Activated CD4-positive, alpha-beta T cell treated with anti-CD3 and anti-CD28 coated beads, Interleukin-2, amount 50 U/mL, for 24 hours (primary cell): Measurements from ENCODE around the gene NF1.
"Not testable (repeated sequence)": the region's sequence is repeated elsewhere in the genome, so short reads cannot be mapped to it uniquely, and the experiment has no call there.

Source experiments
- DNase-seq, 2 donors: peaks; one replicate each; pipeline ENCODE4 v3.0.0-alpha.2; 2020; ENCODE audit warnings: low read depth in 1 of 2, low spot score in 1 of 2

NF1 gene

GRCh38 chr17:31293581-31293980 is 198.8 kb downstream of the NF1 start:
- no peak for DNase-seq

DNA sequence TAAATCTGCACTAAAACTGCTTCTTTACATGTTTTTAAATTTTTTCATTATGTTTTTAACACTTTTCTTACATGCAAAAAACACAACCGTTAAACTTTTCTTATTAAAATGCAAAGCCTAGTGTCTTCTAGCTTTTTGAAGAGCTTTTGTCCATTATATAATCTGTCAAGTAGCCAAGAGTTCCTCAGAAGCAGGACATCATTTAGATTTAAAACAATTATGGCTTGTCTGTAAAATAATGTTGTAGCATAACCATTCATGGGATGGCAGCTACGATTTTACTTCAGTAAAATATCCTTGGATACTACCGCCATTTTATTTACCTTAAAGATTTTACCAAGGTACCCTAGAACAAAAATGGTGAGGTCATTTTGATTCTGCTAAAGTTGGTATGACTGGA is 199.5 kb downstream of the NF1 start:
- no peak for DNase-seq

DNA sequence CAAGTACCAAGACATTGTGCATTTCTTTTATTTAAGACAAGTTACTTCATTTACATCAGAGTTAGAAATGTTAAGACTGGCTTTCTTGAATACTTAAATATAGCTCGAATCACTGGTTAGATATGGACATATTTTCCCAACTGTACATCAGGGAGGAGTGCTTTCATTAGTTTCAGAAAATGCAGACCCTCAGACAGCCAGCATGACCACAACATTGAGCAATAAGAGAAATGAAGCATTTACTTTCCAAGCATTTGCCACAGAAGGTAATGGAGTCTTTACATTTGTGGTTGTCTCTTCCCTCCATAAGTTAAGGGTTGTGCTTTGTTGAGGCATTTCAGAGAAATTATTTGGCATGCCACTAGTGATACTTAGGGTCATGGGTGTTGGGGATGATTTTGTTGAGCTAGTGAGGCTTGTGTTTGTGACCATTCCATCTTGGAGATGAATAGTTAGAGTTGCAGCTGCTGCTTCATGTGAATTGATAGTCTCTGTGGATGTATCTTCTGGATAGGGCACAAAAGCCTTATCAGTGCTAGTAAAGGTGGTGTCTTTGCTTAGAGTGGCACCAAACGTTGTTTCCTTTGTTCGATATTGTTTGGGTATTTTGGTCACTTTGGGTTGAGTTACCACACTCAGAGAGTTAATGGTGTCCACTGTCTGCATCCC is 200.2 kb downstream of the NF1 start:
- no peak for DNase-seq

GRCh38 chr17:31295489-31295871 is 200.7 kb downstream of the NF1 start:
- no peak for DNase-seq

DNA sequence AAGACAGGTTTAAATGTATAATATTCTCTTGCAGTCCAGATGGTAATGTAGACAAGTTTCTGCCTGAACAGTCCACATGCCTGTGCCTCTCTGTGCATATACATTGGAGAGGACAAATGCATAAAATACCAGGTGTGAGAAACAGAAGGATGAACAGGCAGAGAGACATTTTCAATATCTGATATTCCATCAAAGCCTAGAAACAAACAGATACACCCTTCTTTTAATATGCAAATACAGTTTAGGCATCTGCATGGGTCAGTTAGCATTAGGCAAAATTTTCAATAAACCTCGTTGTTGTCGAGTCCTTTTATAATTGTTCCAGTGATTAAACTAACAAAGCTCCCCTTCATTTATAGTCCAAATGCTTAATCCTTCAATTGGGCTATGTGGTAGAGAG is 201.4 kb downstream of the NF1 start:
- no peak for DNase-seq

DNA sequence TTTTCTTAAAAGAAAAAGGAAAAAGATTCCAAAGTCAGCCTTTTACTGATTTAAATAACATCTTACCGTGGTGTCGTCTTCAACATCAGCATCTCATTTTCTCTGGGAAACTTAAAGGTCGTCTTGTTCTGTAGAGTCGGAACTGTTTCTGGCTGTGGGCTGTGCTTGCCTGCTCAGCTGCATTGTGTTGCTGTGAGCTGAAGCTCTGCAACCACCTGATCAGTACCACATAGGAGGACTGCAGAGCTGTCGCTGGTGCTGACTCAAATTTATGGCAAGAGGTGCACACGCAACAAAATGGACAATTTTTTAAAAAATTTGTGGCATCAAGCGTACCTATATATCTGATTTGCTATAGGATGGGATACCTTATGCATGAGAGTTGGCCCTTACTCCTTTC is 202.3 kb downstream of the NF1 start, which contains the start of gene OMG:
OMG (minus strand) TSS at position 150 of the 400 bp plus-strand sequence. CDS start 908 bp downstream, outside the sequence.
- DNase-seq, result no peak

DNA sequence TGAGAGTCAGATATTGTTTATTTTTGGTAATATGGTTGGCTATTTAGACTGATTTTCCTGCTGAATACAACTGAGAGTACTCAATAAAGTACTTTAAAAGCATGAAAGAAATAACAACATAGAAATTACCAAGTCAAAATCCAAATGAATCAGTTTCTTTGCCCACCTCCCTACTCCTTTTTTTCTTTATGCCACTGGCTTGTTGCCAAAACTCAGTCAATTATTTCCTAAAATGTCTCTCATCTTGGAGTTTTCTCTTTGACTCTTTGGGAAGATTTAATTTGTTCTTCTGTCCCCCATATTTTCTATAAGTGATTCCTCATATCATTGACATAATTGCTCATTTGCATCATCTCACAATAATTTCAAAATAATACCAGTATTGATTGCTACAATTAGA is 204.8 kb downstream of the NF1 start:
- no peak for DNase-seq

- DNase-seq, result no peak
Measured at GRCh38 chr17:31307640-31308039, 212.9 kb downstream of the NF1 start.

DNA sequence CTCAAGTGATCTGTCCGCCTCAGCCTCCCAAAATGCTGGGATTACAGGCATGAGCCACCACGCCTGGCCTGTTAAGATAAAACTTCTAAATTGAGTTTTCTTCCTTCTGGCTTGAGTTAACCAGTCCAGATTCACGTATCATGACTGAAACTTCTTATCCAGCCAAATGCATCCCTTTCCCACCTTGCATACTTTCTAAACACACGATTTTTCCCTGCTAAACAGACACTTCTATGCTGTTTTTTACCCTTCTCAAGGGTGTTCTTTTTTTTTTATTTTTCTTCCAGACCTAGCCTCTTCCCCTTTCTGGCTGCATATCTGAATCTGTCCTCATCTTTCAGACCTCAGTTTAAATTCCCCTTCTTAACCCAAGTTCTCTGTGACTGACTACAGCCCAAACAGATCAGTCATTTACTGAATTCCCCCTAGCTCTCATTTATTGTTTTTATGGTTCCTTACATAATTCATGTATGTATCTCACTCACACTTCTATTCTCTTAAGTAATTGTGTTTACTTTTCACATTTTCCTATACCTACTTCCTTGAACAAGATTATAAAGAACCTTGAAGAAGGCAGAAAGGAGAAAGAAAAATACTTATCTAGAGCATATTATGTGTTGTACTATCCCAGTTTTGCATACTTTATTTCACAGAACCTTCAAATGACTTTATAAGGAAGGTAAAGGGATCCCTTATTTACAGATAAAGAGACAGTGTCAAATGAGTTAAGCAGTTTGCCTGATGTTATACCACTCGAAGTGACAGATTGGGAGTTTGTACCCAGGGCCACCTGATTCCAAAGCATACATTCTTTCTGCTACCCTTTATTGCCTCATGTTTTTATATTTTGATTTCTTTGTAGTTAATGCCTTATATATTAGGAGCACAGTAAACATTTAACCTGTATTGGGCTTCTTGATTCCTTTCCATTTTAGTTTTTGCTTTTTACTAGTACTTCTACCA is 213.9 kb downstream of the NF1 start:
- DNase-seq, result no peak

- no peak for DNase-seq
Measured at GRCh38 chr17:31309556-31309955, 214.8 kb downstream of the NF1 start.

GRCh38 chr17:31310260-31310659 is 215.5 kb downstream of the NF1 start:
- DNase-seq, result no peak

- no peak for DNase-seq
Measured at GRCh38 chr17:31310886-31311285, 216.1 kb downstream of the NF1 start.

- DNase-seq, result no peak
Measured at GRCh38 chr17:31311526-31311925, 216.7 kb downstream of the NF1 start.

DNA sequence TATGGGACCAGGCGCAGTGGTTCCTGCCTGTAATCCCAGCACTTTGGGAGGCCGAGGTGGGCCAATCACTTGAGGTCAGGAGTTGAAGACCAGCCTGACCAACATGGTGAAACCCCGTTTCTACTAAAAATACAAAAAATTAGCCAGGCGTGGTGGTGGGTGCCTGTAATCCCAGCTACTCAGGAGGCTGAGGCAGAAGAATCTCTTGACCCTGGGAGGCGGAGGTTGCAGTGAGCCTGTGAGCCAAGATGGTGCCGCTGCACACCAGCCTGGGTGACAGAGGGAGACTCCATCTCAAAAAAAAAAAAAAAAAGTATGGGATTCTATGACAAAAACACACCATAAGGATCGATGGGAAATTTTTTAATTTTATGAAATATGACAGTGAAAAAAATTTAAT is 217.4 kb downstream of the NF1 start:
- not testable (repeated sequence) for DNase-seq

- no peak for DNase-seq
Measured at GRCh38 chr17:31313982-31314781, 219.4 kb downstream of the NF1 start, which contains the start of gene EVI2B. TSS of gene EVI2B (minus strand) at chr17:31314054. CDS start at chr17:31305609, 8,445 bp downstream.

DNA sequence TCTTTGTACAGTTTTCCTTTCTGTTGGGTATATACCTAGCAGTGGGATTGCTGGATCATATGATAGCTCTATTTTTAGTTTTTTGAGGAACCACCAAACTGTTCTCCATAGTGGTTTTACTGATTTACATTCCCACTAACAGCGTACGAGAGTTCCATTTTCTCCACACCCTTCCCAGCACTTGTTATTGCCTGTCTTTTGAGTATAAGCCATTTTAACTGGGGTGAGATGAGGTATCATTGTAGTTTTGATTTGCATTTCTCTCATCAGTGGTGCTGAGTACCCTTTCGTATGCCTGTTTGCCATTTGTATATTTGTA is 220.0 kb downstream of the NF1 start:
- no peak for DNase-seq

- peak in 1 of 2 donors; percentile 50 for DNase-seq
Measured at GRCh38 chr17:31318298-31318801, 223.6 kb downstream of the NF1 start.

DNA sequence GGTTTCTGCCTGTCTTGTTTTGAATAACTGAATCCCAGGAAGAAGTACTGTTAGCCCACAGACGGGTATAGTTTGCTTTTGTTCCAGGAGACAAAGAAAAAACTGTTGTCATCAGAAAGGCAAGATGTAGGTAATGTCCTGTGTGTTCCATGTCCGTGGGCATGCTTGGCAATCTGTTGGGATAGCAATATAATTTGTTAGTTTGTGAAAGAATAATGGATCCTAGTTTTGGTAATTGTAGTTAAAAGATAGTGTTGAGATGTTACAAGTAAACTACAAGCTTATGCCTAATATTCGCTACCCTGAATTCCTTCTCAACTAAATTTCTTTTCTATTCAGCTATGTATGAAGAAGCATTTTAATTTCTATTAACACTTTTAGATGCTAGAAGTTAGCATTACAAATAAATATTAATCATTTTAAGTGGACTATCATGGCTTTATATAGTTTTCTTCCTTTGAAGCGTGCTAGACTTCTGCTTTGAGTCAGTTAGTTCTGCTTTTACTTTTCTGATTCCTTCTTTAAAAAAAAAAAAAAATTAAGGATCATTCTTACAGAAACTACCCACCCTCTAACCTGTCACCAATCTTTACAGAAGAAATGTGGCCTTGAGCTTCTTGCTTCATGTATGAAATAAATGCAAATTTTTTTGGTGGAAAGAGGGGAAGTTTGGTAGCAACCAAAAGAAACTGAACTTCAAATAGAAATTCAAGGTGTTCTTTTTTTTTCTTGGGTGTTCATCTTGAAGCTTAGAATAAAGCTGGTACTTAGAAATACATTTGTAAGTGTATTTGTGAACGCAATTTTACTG is 224.3 kb downstream of the NF1 start:
- no peak for DNase-seq

GRCh38 chr17:31320241-31320640 is 225.5 kb downstream of the NF1 start:
- no peak for DNase-seq

- no peak for DNase-seq
Measured at GRCh38 chr17:31320791-31321190, 226.0 kb downstream of the NF1 start.
